ENCODE data around the gene KRTAP5-3. TPM values are rescaled to one million over a fixed set of nuclear protein-coding genes. Genes with fewer than 3 reads are reported as not detected.

The KRTAP5-3 gene
- total RNA-seq, 1 donor from 2014 or later: not detected

- DNase-seq: no peak
Measured at GRCh38 chr11:1563697-1564534, 44.3 kb downstream of the KRTAP5-3 start.

GRCh38 chr11:1563149-1563638 is 45.1 kb downstream of the KRTAP5-3 start:
- DNase-seq: no peak

- no peak for DNase-seq
Measured at GRCh38 chr11:1562469-1563148, 45.7 kb downstream of the KRTAP5-3 start.

GRCh38 chr11:1561955-1562354 is 46.3 kb downstream of the KRTAP5-3 start:
- DNase-seq: no peak

GRCh38 chr11:1561266-1561665 is 47.0 kb downstream of the KRTAP5-3 start:
- no peak for DNase-seq

- no peak for DNase-seq
Measured at GRCh38 chr11:1560649-1561251, 47.5 kb downstream of the KRTAP5-3 start.

- DNase-seq: no peak
Measured at GRCh38 chr11:1560002-1560648, 48.1 kb downstream of the KRTAP5-3 start.

- DNase-seq: no peak
Measured at GRCh38 chr11:1559111-1559951, 48.9 kb downstream of the KRTAP5-3 start.

GRCh38 chr11:1558775-1559110 is 49.5 kb downstream of the KRTAP5-3 start:
- DNase-seq: no peak

- peak; percentile 53 for DNase-seq
Measured at GRCh38 chr11:1557904-1558774, 50.1 kb downstream of the KRTAP5-3 start.

Other genes with a start within 250 kb of the KRTAP5-3 start
- gene BRSK2, start 218.5 kb downstream of the KRTAP5-3 start, total RNA-seq: 0.23 and 0.51 TPM in 2 replicates
- 44.6 and 47.0 TPM in 2 replicates for gene MOB2, start 121.7 kb downstream of the KRTAP5-3 start, total RNA-seq
- gene DUSP8, start 36.2 kb downstream of the KRTAP5-3 start, total RNA-seq: 0.37 and 1.2 TPM in 2 replicates
- gene KRTAP5-1, start 23.2 kb downstream of the KRTAP5-3 start, total RNA-seq: not detected in 2 replicates
- gene KRTAP5-2, start 10.2 kb downstream of the KRTAP5-3 start, total RNA-seq: not detected in 2 replicates
- gene KRTAP5-4, start 13.7 kb upstream of the KRTAP5-3 start, total RNA-seq: not detected in 2 replicates
- not detected in 2 replicates for gene KRTAP5-5, start 21.3 kb upstream of the KRTAP5-3 start, total RNA-seq
- gene KRTAP5-6, start 88.7 kb upstream of the KRTAP5-3 start, total RNA-seq: 0.28 TPM in 1 of 2 replicates, not detected in the other
- 0.33 and 1.5 TPM in 2 replicates for gene IFITM10, start 142.1 kb upstream of the KRTAP5-3 start, total RNA-seq
- gene CTSD, start 155.5 kb upstream of the KRTAP5-3 start, total RNA-seq: 383 and 407 TPM in 2 replicates
- not detected in 2 replicates for gene SYT8, start 226.5 kb upstream of the KRTAP5-3 start, total RNA-seq
- not detected in 2 replicates for gene TNNI2, start 230.5 kb upstream of the KRTAP5-3 start, total RNA-seq
- 0.42 TPM in 1 of 2 replicates, not detected in the other for gene LSP1, start 244.6 kb upstream of the KRTAP5-3 start, total RNA-seq